HL-60/S4 treated with phorbol 12-myristate 13-acetate at 8.2 ng/mL for 4 days and 3 days (cell line): Measurements from ENCODE around the gene AP1S3.

Source experiments
- in situ Hi-C: fragments of 300-500 bp; cut with MboI; formaldehyde crosslinking; loops from 2 replicates; pipeline ENCODE4 v1.15.0; 2022; ENCODE audit warnings: low sequenced_read_pairs

Gene AP1S3

GRCh38 chr2:223727562-223727961, 109.8 kb downstream of the AP1S3 start:
- in situ Hi-C loops: no loop called here

GRCh38 chr2:223725986-223726970, 111.1 kb downstream of the AP1S3 start:
- in situ Hi-C loops: no loop called here

- in situ Hi-C loops: no loop called here
Observed at GRCh38 chr2:223725494-223725893, 111.9 kb downstream of the AP1S3 start.

- in situ Hi-C loops: no loop called here
Observed at GRCh38 chr2:223724861-223725260, 112.5 kb downstream of the AP1S3 start.

GRCh38 chr2:223723954-223724411, 113.4 kb downstream of the AP1S3 start:
- in situ Hi-C loops: no loop called here

- in situ Hi-C loops: no loop called here
Observed at GRCh38 chr2:223722226-223722625, 115.2 kb downstream of the AP1S3 start.

- in situ Hi-C loops: no loop called here
Observed at GRCh38 chr2:223721746-223722145, 115.6 kb downstream of the AP1S3 start.

- in situ Hi-C loops: no loop called here
Observed at GRCh38 chr2:223720367-223720766, 117.0 kb downstream of the AP1S3 start.

- in situ Hi-C loops: no loop called here
Observed at GRCh38 chr2:223712642-223713041, 124.7 kb downstream of the AP1S3 start.

- in situ Hi-C loops: no loop called here
Observed at GRCh38 chr2:223711596-223712326, 125.6 kb downstream of the AP1S3 start.
